CD4-positive, alpha-beta T cell treated with Interleukin-4 for 1 hour (primary cell): Measurements from ENCODE around the gene ZNF224.

Experiments used
- DNase-seq, 2 donors: peaks; one replicate each; pipeline ENCODE4 v3.0.0-alpha.2; 2020 to 2022

ZNF224 gene

GRCh38 chr19:44141191-44142058, 47.3 kb downstream of the ZNF224 start, which contains the start of gene ZNF234:
Gene ZNF234 (plus strand): TSS chr19:44141554. CDS start chr19:44144633, 3,079 bp downstream.
- peak; percentile 69 to 81 for DNase-seq

- no peak for DNase-seq
These were observed 47.9 kb downstream of the ZNF224 start for GRCh38 chr19:44142059-44142433.

- DNase-seq = no peak
These were observed 55.6 kb downstream of the ZNF224 start for GRCh38 chr19:44149776-44150175.

GRCh38 chr19:44151491-44151890, 57.3 kb downstream of the ZNF224 start:
- no peak for DNase-seq

GRCh38 chr19:44156475-44156874, 62.3 kb downstream of the ZNF224 start:
- no peak for DNase-seq
